ENCODE data around the gene CTSA. TPM values are rescaled to one million over a fixed set of nuclear protein-coding genes. Genes with fewer than 3 reads are reported as not detected.
"Not testable (repeated sequence)": the region's sequence is repeated elsewhere in the genome, so short reads cannot be mapped to it uniquely, and the experiment has no call there.

The CTSA gene
- total RNA-seq, 2 experiments from 2014 or later: 34.5 to 40.2 TPM

- ChIA-PET CTCF (no interaction called here), POLR2A (interaction anchor here (3.0 kb wide), 1 partner anchor 36 kb away, joined by 11 read pairs; the partner anchor contains the start of gene PCIF1)
- no peak for TF ChIP-seq CTCF (IDR thresholded peaks at IDR 0.05)
- no peak overlapping the region for H3K4me3 Mint-ChIP-seq
- ATAC-seq (no peak), DNase-seq (no peak)
- no peaks in the 10 kb centered on the region for H3K9me3 Mint-ChIP-seq
- H3K27me3 Mint-ChIP-seq: no peaks in the 10 kb centered on the region
- H3K36me3 Mint-ChIP-seq (ENCODE audit: low read depth): peaks cover 10% of the 10 kb centered on the region
- peaks cover 12% of the 10 kb centered on the region for H3K4me1 Mint-ChIP-seq (ENCODE audit: low read depth)
- H3K27ac Mint-ChIP-seq: no peak overlapping the region
- intact Hi-C loops (cut with micrococcal nuclease): no loop called here
Measured at GRCh38 chr20:45897692-45898091, 6.6 kb downstream of the CTSA start.

GRCh38 chr20:45898285-45898684, 7.2 kb downstream of the CTSA start:
- intact Hi-C loops (cut with micrococcal nuclease): no loop called here
- peaks cover 6% of the 10 kb centered on the region for H3K4me1 Mint-ChIP-seq (ENCODE audit: low read depth)
- peaks cover 8% of the 10 kb centered on the region for H3K36me3 Mint-ChIP-seq (ENCODE audit: low read depth)
- no peak overlapping the region for H3K27ac Mint-ChIP-seq
- CTCF ChIA-PET: no interaction called here
- H3K9me3 Mint-ChIP-seq: no peaks in the 10 kb centered on the region
- ATAC-seq: no peak
- no peaks in the 10 kb centered on the region for H3K27me3 Mint-ChIP-seq
- POLR2A ChIA-PET: interaction anchor here (1.1 to 3.0 kb wide), 2 partner anchors 9 to 36 kb away, joined by 3 to 11 read pairs; partner anchors contain the start of gene PCIF1
- H3K4me3 Mint-ChIP-seq: no peak overlapping the region
- DNase-seq: no peak
- TF ChIP-seq CTCF (IDR thresholded peaks at IDR 0.05): no peak

GRCh38 chr20:45899046-45899835, 8.1 kb downstream of the CTSA start:
- POLR2A ChIA-PET: interaction anchor here (1.1 to 3.0 kb wide), 5 partner anchors 9 to 35 kb away, joined by 3 to 11 read pairs (median 6); partner anchors contain the start of gene PCIF1
- no peak overlapping the region for H3K27ac Mint-ChIP-seq
- ATAC-seq (no peak), DNase-seq (no peak)
- no peaks in the 10 kb centered on the region for H3K9me3 Mint-ChIP-seq
- no peak overlapping the region for H3K4me3 Mint-ChIP-seq
- CTCF ChIA-PET: no interaction called here
- no peak for TF ChIP-seq CTCF (IDR thresholded peaks at IDR 0.05)
- H3K4me1 Mint-ChIP-seq (ENCODE audit: low read depth): peaks cover under 1% of the 10 kb centered on the region
- H3K36me3 Mint-ChIP-seq (ENCODE audit: low read depth): peaks cover 7% of the 10 kb centered on the region
- no peaks in the 10 kb centered on the region for H3K27me3 Mint-ChIP-seq
- intact Hi-C loops (cut with micrococcal nuclease): no loop called here

GRCh38 chr20:45901332-45901731, 10.2 kb downstream of the CTSA start:
- H3K27me3 Mint-ChIP-seq; intact Hi-C loops (cut with micrococcal nuclease); H3K4me3 Mint-ChIP-seq; DNase-seq; H3K4me1 Mint-ChIP-seq (ENCODE audit: low read depth); H3K36me3 Mint-ChIP-seq (ENCODE audit: low read depth); H3K9me3 Mint-ChIP-seq; ATAC-seq; H3K27ac Mint-ChIP-seq: not testable (repeated sequence)
- CTCF ChIA-PET: interaction anchor here (1.4 kb wide), 1 partner anchor 69 kb away, joined by 4 read pairs; no protein-coding TSS in a partner anchor
- POLR2A ChIA-PET: interaction anchor here (1.1 kb wide), 1 partner anchor 10 kb away, joined by 3 read pairs; no protein-coding TSS in a partner anchor

- intact Hi-C loops (cut with micrococcal nuclease): no loop called here
- no peaks in the 10 kb centered on the region for H3K4me1 Mint-ChIP-seq (ENCODE audit: low read depth)
- no peaks in the 10 kb centered on the region for H3K27me3 Mint-ChIP-seq
- ATAC-seq: no peak
- H3K36me3 Mint-ChIP-seq (ENCODE audit: low read depth): no peaks in the 10 kb centered on the region
- TF ChIP-seq CTCF (IDR thresholded peaks at IDR 0.05): no peak
- ChIA-PET POLR2A (interaction anchor here (1.1 kb wide), 1 partner anchor 9 kb away, joined by 3 read pairs; no protein-coding TSS in a partner anchor), CTCF (interaction anchor here (1.0 to 1.4 kb wide), 2 partner anchors 68 to 103 kb away, joined by 3 to 4 read pairs; no protein-coding TSS in a partner anchor)
- H3K9me3 Mint-ChIP-seq: no peaks in the 10 kb centered on the region
- no peak overlapping the region for H3K27ac Mint-ChIP-seq
- no peak for DNase-seq
- no peak overlapping the region for H3K4me3 Mint-ChIP-seq
Measured at GRCh38 chr20:45902199-45902701, 11.1 kb downstream of the CTSA start.

Data from activated CD8-positive, alpha-beta T cell treated with anti-CD3 and anti-CD28 coated beads for 36 hours (primary cell).